NOMO-1 treated with dmso at 0.1 percent for 144 hours (cell line): ENCODE measurements around the gene ZSCAN5C.
"Not testable (repeated sequence)": the region's sequence is repeated elsewhere in the genome, so short reads cannot be mapped to it uniquely, and the experiment has no call there.

ENCODE experiments used
- DNase-seq: peaks from one replicate; lab custom pipeline; 2025; ENCODE audit not compliant: unreplicated experiment; lab: John Stamatoyannopoulos, UW

ZSCAN5C gene, protein sequence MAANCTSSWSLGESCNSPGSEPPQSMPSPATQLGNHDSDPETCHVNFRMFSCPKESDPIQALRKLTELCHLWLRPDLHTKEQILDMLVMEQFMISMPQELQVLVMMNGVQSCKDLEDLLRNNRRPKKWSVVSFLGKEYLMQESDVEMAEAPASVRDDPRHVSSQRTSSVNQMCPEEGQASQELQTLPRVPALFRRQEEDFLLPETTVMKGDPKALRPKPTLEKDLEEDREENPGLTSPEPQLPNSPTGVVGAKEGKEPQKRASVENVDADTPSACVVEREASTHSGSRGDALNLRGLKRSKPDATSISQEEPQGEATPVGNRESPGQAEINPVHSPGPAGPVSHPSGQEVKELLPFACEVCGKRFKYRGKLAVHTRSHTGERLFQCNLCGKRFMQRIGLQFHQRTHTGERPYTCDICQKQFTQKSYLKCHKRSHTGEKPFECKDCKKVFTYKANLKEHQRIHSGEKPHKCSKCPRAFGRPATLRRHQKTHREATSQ

DNA sequence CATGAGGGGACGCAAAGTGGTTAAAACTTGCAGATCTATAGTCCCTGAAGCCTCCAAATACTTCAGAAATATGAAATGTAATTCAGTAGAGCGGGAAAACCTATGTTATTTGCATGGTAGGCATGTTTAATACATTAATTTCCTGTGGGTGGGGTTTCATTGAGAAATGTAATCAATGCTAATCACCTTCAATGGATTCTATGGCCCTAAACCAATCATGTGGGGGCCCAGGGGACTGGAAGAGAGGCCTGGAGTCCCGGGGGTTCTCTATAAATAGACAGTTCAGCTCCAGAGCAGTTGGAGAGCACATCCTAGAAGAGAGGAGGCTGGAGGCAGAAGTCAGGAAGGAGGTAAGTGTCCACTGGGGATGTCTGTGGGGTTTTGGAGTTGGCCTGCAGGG, at the start of gene ZSCAN5C:
TSS of gene ZSCAN5C (plus strand) at position 301 of the 400 bp plus-strand sequence. CDS start 3,641 bp downstream, outside the sequence.
- DNase-seq, result no peak

DNA sequence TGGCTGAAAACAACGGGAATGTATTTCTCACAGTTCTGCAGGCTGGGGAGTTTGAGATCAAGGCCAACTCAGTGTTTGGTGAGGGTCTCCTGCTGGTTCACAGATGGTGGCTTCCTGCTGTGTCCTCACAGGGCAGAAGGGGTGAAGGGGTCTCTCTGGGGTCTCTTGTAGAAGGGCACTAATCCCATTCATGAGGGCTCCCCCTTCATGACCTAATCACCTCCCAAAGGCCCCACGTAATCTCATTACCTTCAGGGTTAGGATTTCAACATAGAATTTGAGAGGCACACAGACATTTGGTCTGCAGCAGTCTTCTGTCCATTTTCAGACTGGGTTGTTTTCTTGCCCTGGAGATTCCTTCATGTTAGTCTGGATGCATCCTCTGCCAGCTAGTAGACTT, 49.4 kb upstream of the ZSCAN5C start:
- DNase-seq, result no peak

GRCh38 chr19:56153507-56153906, 48.6 kb upstream of the ZSCAN5C start:
- DNase-seq, result no peak

DNA sequence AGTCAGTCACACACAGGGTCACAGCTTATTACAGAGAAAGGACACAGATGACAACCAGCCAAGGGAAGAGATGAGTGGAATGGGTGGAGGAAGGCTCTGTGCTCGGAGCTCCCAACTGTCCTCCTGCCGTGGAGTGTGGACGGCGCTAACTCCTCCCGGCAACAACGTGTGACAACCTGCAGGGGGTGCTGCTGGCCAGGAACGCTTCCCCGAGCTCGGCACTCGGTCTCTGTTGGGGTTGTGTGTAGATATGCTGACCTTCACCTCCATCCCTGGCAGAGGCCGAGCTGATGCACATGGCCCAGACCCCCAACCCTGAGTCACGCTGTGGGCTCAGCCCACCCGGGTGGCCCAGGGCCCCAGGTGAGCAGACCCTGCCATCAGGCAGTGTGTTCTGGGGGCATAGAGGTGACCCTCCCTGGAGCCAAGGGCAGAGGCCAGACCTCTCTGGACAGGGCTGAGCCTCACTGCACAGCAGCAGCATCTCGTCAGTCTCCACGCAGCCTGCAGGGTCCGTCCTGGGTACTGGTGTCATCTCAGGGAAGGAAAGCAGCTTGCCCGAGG, 46.9 kb upstream of the ZSCAN5C start:
- no peak for DNase-seq

- DNase-seq, result no peak
These were observed 45.3 kb upstream of the ZSCAN5C start for GRCh38 chr19:56156768-56157167.

- DNase-seq, result no peak
These were observed 43.8 kb upstream of the ZSCAN5C start for GRCh38 chr19:56158170-56158757.

GRCh38 chr19:56159009-56159559, 43.0 kb upstream of the ZSCAN5C start:
- no peak for DNase-seq

DNA sequence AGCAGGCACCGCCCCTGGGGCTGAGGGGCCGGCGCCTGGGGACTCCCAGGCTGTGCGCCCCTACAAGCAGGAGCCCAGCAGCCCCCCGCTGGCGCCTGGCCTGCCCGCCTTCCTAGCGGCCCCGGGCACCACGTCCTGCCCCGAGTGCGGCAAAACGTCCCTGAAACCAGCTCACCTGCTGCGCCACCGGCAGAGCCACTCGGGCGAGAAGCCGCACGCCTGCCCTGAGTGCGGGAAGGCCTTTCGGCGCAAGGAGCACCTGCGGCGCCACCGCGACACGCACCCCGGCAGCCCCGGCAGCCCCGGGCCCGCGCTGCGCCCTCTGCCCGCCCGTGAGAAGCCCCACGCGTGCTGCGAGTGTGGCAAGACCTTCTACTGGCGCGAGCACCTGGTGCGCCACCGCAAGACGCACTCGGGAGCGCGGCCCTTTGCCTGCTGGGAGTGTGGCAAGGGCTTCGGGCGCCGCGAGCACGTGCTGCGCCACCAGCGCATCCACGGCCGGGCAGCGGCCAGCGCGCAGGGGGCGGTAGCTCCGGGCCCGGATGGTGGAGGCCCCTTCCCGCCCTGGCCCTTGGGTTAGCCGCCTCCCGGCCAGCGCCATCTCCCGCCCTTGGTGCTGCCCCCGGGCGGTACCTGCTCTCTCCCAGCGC, 42.3 kb upstream of the ZSCAN5C start:
- no peak for DNase-seq

DNA sequence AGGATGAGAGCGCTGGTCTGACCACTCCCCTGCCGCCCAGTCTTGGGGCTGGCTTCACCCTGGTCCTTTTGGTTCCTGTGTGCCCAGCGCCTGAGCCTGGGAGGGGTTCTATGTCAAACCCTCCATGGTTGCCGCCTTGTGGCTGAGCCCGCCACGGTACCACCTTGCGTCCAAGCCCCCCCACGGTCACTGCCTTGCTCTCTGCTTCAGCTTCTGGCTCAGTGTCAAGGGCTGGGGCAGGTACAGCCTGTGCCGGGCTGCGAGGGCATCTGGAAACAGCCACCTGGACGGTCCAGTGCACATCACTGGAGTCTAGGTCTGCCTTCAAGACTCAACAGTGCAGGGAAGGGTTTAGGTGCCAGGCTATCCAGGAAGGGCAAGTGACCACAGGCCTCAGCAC, 40.5 kb upstream of the ZSCAN5C start:
- DNase-seq, result no peak

DNA sequence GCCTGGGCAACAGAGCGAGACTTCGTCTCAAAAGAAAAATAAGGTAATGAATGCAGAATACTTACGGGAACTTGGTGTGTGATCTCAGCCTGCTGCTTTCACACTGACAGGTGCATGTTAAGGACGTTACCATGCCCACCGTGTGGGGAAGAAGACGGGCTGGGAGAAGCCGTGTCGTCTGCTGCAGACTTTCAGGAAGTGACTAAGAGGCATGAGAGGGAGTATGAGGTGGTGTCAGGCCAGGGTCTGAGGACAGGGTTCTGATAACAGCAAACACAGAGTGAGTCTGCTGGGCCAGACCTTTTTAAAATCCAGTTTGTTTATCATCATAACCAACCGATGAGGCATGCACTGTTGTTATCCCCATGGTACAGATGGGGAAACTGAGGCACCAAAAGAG, 39.8 kb upstream of the ZSCAN5C start:
- DNase-seq, result no peak

GRCh38 chr19:56163097-56163496, 39.0 kb upstream of the ZSCAN5C start:
- no peak for DNase-seq

DNA sequence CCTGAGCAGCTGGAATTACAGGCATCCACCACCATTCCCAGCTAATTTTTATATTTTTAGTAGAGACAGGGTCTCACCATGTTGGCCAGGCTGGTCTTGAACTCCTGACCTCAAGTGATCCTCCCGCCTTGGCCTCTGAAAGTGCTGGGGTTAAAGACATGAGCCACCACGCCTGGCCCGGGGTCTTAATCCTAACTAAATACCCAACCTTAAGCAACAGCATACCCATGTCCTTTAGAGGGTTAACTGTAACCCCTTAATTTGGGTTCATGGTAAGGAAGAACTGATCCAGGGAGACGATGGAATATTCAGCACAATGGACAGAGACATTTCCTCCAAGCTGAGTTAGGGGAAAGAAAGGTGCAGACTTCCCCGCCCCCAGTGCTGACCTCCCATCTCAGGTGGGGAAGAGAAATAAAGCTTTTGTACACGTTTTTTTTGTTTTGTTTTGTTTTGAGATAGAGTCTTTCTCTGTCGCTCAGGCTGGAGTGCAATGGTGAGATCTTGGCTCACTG, 35.0 kb upstream of the ZSCAN5C start:
- no peak for DNase-seq

GRCh38 chr19:56170261-56170660, 31.8 kb upstream of the ZSCAN5C start:
- no peak for DNase-seq

GRCh38 chr19:56174086-56174485, 28.0 kb upstream of the ZSCAN5C start:
- DNase-seq, result no peak

DNA sequence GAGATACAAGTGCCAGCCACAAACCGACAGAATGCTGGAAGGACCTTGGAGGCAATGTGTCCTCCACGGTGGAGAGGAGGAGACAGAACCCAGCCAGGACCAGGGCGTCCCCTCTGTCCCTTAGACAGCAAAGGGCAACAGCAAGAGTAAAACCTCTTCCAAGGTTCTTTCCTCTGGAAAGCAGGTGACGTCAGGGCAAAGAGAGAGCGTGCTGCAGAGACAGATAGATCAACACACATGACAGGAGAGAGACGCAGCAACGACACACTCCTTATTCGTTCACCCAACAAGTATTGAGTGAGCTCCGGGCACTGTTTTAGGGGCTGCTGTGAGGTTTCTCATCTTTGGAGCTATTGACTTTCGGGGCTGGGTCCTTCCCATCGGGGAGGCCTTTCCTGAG, 27.5 kb upstream of the ZSCAN5C start:
- DNase-seq, result no peak

GRCh38 chr19:56175861-56176307, 26.2 kb upstream of the ZSCAN5C start, which contains the start of gene GALP:
Gene GALP (plus strand): TSS chr19:56176008. CDS start chr19:56177109, 1,101 bp downstream.
- DNase-seq, result not testable (repeated sequence)

- DNase-seq, result not testable (repeated sequence)
These were observed 25.8 kb upstream of the ZSCAN5C start for GRCh38 chr19:56176310-56176709.

DNA sequence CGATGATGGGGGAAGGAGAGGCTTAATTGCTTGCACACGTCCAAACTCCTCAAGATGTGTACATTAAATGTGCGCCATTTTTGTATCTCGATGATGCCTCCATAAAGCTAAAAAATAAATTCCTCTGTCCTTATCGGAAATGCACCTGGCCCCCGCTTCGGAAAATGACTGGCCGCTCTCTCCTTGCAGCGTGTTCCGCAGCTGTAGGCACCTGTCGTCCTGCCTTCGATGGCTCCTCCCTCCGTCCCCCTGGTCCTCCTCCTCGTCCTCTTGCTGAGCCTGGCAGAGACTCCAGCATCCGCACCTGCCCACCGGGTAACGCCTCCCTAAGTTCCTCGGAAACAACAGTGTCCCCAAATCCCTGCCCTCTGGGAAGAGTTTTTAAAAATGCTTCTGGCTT, 25.2 kb upstream of the ZSCAN5C start:
- no peak for DNase-seq

- no peak for DNase-seq
These were observed 24.4 kb upstream of the ZSCAN5C start for GRCh38 chr19:56177564-56178243.

DNA sequence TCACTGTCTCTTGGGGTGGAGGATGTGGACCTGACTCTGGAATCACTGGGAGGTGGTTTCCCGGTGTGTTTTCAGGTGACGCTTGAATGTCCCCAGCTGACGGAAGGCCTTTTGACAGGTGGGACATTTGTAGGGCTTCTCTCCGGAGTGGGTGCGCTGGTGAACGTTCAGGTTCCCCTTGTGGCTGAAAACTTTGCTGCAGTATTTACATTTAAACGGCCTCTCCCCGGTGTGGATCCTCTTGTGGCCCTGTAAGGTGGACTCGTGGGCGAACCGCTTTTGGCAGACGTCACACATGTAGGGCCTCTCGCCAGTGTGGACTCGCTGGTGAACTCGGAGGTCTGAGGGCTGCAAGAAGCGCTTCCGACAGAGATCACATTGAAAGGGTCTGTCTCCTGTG, 12.3 kb upstream of the ZSCAN5C start:
- no peak for DNase-seq
